Measurements from ENCODE around the gene TRPM2. TPM values are rescaled to one million over a fixed set of nuclear protein-coding genes. Genes with fewer than 3 reads are reported as not detected.

TRPM2 gene
- total and polyA plus RNA-seq, 2 of the 4 experiments (the other 2 are of a cell fraction): not detected

DNA sequence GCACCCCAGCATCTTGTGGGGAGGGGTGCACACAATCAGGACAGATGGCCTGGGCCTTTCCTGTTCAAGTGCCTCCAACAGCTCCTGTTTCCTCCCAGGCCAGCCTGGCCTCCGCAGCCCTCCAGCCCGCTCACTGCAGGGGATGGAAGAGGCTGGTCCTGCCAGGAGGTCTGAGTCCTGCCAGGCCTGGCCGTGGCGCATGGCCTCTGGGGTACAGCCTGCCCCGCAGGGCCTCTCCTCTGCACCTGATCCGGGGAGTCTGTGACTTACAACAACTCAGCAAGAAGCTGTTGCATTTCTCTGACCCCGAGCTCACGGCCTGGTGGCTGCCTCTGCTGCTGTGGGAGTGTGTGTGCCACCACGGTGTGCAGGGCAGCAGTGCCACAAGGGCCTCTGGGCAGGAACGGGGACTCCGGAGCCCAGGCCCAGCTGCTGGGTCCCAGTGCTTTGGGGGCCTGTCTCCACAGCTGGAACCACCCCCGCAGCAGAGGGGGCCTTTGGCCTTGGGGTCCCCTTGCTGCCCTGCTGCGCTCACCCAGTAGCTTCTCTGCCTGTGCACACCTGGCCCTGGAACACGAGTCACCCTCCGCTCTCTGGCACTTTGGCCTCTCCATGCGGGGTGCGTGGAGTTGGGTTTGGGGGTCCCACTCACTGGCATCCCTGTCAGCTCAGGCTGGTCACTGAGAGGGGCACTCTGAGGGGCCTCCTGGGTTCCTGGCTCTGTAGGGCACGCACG, 84.4 kb downstream of the TRPM2 start:
- no peak overlapping the region for H3K4me2 ChIP-seq (ENCODE audit: low read depth, low read length)
- H3K9ac ChIP-seq (ENCODE audit: low read depth, low read length): no peak overlapping the region
- H3K4me1 ChIP-seq (ENCODE audit: control insufficient read depth, insufficient read depth, low read length): no peaks in the 10 kb centered on the region
- no peak overlapping the region for H2AK9ac ChIP-seq (replicated peaks; ENCODE audit: low read depth, low read length, poor library complexity)
- H3K27ac ChIP-seq (ENCODE audit: insufficient read depth, low read length): no peak overlapping the region
- DNase-seq (no peak), ATAC-seq (ENCODE audit: low read depth) (no peak)
- POLR2A ChIA-PET (ENCODE audit: unreplicated experiment): no interaction called here
- no peak overlapping the region for H2AK5ac ChIP-seq (ENCODE audit: low read depth, low read length)
- no peaks in the 10 kb centered on the region for H3K9me1 ChIP-seq (ENCODE audit: insufficient read depth, low read length)
- peaks cover 12% of the 10 kb centered on the region for H3K9me3 ChIP-seq (ENCODE audit: control insufficient read depth, insufficient read depth, low read length)
- no peak overlapping the region for H4K91ac ChIP-seq (ENCODE audit: insufficient read depth, low read depth, low read length)
- no peak overlapping the region for H3K18ac ChIP-seq (ENCODE audit: low read depth, low read length)
- TF ChIP-seq SMC3 (IDR thresholded peaks at IDR 0.05; ENCODE audit: low read depth, low read length) (no peak), FOS (IDR thresholded peaks at IDR 0.05; ENCODE audit: low read depth, low read length) (no peak), BHLHE40 (IDR thresholded peaks at IDR 0.05; ENCODE audit: low read depth, low read length) (no peak), MAFK (IDR thresholded peaks at IDR 0.05; ENCODE audit: low read depth, low read length) (no peak), USF2 (IDR thresholded peaks at IDR 0.05; ENCODE audit: low read depth, low read length) (no peak), NFE2L2 (IDR thresholded peaks at IDR 0.05; ENCODE audit: low read depth, low read length) (no peak), RCOR1 (IDR thresholded peaks at IDR 0.05; ENCODE audit: insufficient replicate concordance, low read length) (no peak), RAD21 (IDR thresholded peaks at IDR 0.05; ENCODE audit: low read length) (no peak), CHD1 (IDR thresholded peaks at IDR 0.05; ENCODE audit: low read depth, low read length) (no peak), POLR2A (IDR thresholded peaks at IDR 0.05; ENCODE audit: low read depth, low read length) (no peak), MXI1 (IDR thresholded peaks at IDR 0.05; ENCODE audit: borderline replicate concordance, low read depth, low read length) (no peak), MAZ (IDR thresholded peaks at IDR 0.05; ENCODE audit: borderline replicate concordance, low read depth, low read length) (no peak), CTCF (conservative IDR thresholded peaks at IDR 0.05; ENCODE audit: low read depth, low read length) (no peak), ELK1 (IDR thresholded peaks at IDR 0.05; ENCODE audit: borderline replicate concordance, low read depth, low read length) (no peak)
- dilution Hi-C loops (cut with HindIII; ENCODE audit: low sequenced_read_pairs, unreplicated experiment) (no loop called here), intact Hi-C loops (cut with micrococcal nuclease) (no loop called here), in situ Hi-C loops (cut with MboI; ENCODE audit: low sequenced_read_pairs) (no loop called here)
- H3K56ac ChIP-seq (ENCODE audit: extremely low read depth, insufficient read depth, low read length): no peak overlapping the region
- H3K14ac ChIP-seq (replicated peaks; ENCODE audit: low read depth, low read length): no peak overlapping the region
- no peak overlapping the region for H2BK20ac ChIP-seq (ENCODE audit: low read depth, low read length)
- H2AFZ ChIP-seq (replicated peaks; ENCODE audit: low read length, poor library complexity): no peak overlapping the region
- no peak overlapping the region for H4K5ac ChIP-seq (ENCODE audit: low read depth, low read length)
- H3K36me3 ChIP-seq (ENCODE audit: control insufficient read depth, insufficient read depth, low read length): no peaks in the 10 kb centered on the region
- WGBS, 2 experiments (ENCODE audit: extremely low coverage in 2 of 2, insufficient read length in 1 of 2): 74% methylated on average over 9 of the region's 19 CpGs; no CpG with 5 or more reads in 1 of the 2 experiments
- no peak overlapping the region for H3K4ac ChIP-seq (ENCODE audit: low read depth, low read length)
- no peaks in the 10 kb centered on the region for H4K20me1 ChIP-seq (ENCODE audit: insufficient read depth, low read length)
- CTCF ChIA-PET: no interaction called here
- H3K79me1 ChIP-seq (ENCODE audit: low read depth in 1 of 2, low read length in 2 of 2): no peaks in the 10 kb centered on the region
- no peak overlapping the region for H3K4me3 ChIP-seq (ENCODE audit: insufficient read depth, low read depth, low read length)
- BruUV-seq (replicated peaks): no TSS peak
- H3K27me3 ChIP-seq (ENCODE audit: control insufficient read depth, insufficient read depth, low read length): no peaks in the 10 kb centered on the region
- no peak overlapping the region for H3K23ac ChIP-seq (ENCODE audit: low read depth, low read length)
- H4K8ac ChIP-seq (ENCODE audit: low read depth in 2 of 2, low read length in 2 of 2): no peak overlapping the region
- no peak overlapping the region for H2BK5ac ChIP-seq (ENCODE audit: low read depth, low read length, poor library complexity, severe bottlenecking)
- no peak overlapping the region for H2BK120ac ChIP-seq (ENCODE audit: low read depth, low read length)
- no peak overlapping the region for H2BK15ac ChIP-seq (ENCODE audit: low read depth, low read length)

Measured in IMR-90 (cell line).